Hepatic stellate cell (primary cell): ENCODE measurements around the gene SUSD3.
A peak's percentile ranks its signal among the peaks of the same experiment; 100 is the strongest.

Source experiments
- DNase-seq: peaks from one replicate; pipeline ENCODE4 v3.0.0; 2011; ENCODE audit warnings: low spot score

The SUSD3 gene

GRCh38 chr9:93126151-93126781 is 67.8 kb downstream of the SUSD3 start:
- no peak for DNase-seq

- DNase-seq = no peak
These were observed 68.4 kb downstream of the SUSD3 start for GRCh38 chr9:93126825-93127368.

- no peak for DNase-seq
These were observed 69.0 kb downstream of the SUSD3 start for GRCh38 chr9:93127395-93127911.

GRCh38 chr9:93128011-93128714 is 69.7 kb downstream of the SUSD3 start:
- no peak for DNase-seq

GRCh38 chr9:93128715-93129224 is 70.3 kb downstream of the SUSD3 start:
- DNase-seq = no peak

- DNase-seq = no peak
These were observed 70.8 kb downstream of the SUSD3 start for GRCh38 chr9:93129286-93129685.

- no peak for DNase-seq
These were observed 71.4 kb downstream of the SUSD3 start for GRCh38 chr9:93129691-93130500.

- no peak for DNase-seq
These were observed 72.5 kb downstream of the SUSD3 start for GRCh38 chr9:93130861-93131481.

GRCh38 chr9:93131599-93132286 is 73.2 kb downstream of the SUSD3 start:
- no peak for DNase-seq

- peak; percentile 62 for DNase-seq
These were observed 73.9 kb downstream of the SUSD3 start for GRCh38 chr9:93132287-93132927.

GRCh38 chr9:93132946-93133680 is 74.6 kb downstream of the SUSD3 start:
- DNase-seq = peak; percentile 57

GRCh38 chr9:93133681-93134014 is 75.1 kb downstream of the SUSD3 start:
- DNase-seq = peak; percentile 94

- peak; percentile 96 for DNase-seq
These were observed 75.7 kb downstream of the SUSD3 start, which contains the start of gene NINJ1 for GRCh38 chr9:93134015-93134739. Gene NINJ1, minus strand, starts transcription at chr9:93134251. Its CDS starts 34 bp downstream, at chr9:93134217.
